ENCODE measurements around the gene NUP93.
A peak's percentile ranks its signal among the peaks of the same experiment; 100 is the strongest.

NUP93 gene

GRCh38 chr16:56690420-56691122 is 39.4 kb upstream of the NUP93 start:
- H3K9me3 ChIP-seq (ENCODE audit: severe bottlenecking): no peaks in the 10 kb centered on the region
- no peak for ATAC-seq (ENCODE audit: low read depth)
- no peak for TF ChIP-seq CTCF (IDR thresholded peaks at IDR 0.05; ENCODE audit: poor library complexity, severe bottlenecking)
- H3K4me1 ChIP-seq (ENCODE audit: insufficient read depth, poor library complexity, severe bottlenecking): peaks cover 25% of the 10 kb centered on the region
- peaks cover 14% of the 10 kb centered on the region for H3K36me3 ChIP-seq (ENCODE audit: low read depth)
- DNase-seq (ENCODE audit: low spot score): no peak
- H3K4me3 ChIP-seq (ENCODE audit: severe bottlenecking): no peak overlapping the region
- H3K27ac ChIP-seq (ENCODE audit: poor library complexity, severe bottlenecking): peak overlapping the region; percentile 74
- no peaks in the 10 kb centered on the region for H3K27me3 ChIP-seq (ENCODE audit: insufficient read depth, poor library complexity, severe bottlenecking)

- Histone ChIP-seq H3K4me3 (ENCODE audit: severe bottlenecking) (no peak overlapping the region), H3K27me3 (ENCODE audit: insufficient read depth, poor library complexity, severe bottlenecking) (no peaks in the 10 kb centered on the region), H3K4me1 (ENCODE audit: insufficient read depth, poor library complexity, severe bottlenecking) (peaks cover 25% of the 10 kb centered on the region), H3K36me3 (ENCODE audit: low read depth) (peaks cover under 1% of the 10 kb centered on the region; the same call in 1 of the 2 replicates), H3K9me3 (ENCODE audit: severe bottlenecking) (no peaks in the 10 kb centered on the region), H3K27ac (ENCODE audit: poor library complexity, severe bottlenecking) (peak overlapping the region; percentile 74)
- TF ChIP-seq CTCF (IDR thresholded peaks at IDR 0.05; ENCODE audit: poor library complexity, severe bottlenecking): no peak
- peak; percentile 96 for ATAC-seq (ENCODE audit: low read depth)
- DNase-seq (ENCODE audit: low spot score): peak; percentile 95
Observed at GRCh38 chr16:56691885-56692284, 38.0 kb upstream of the NUP93 start.

- DNase-seq (ENCODE audit: low spot score): no peak
- Histone ChIP-seq H3K27me3 (ENCODE audit: insufficient read depth, poor library complexity, severe bottlenecking) (no peaks in the 10 kb centered on the region), H3K4me1 (ENCODE audit: insufficient read depth, poor library complexity, severe bottlenecking) (peaks cover 20% of the 10 kb centered on the region), H3K36me3 (ENCODE audit: low read depth) (no peaks in the 10 kb centered on the region), H3K27ac (ENCODE audit: poor library complexity, severe bottlenecking) (no peak overlapping the region), H3K4me3 (ENCODE audit: severe bottlenecking) (no peak overlapping the region), H3K9me3 (ENCODE audit: severe bottlenecking) (no peaks in the 10 kb centered on the region)
- TF ChIP-seq CTCF (IDR thresholded peaks at IDR 0.05; ENCODE audit: poor library complexity, severe bottlenecking): no peak
- ATAC-seq (ENCODE audit: low read depth): no peak
Observed at GRCh38 chr16:56695246-56695645, 34.7 kb upstream of the NUP93 start.

GRCh38 chr16:56697456-56698155 is 32.3 kb upstream of the NUP93 start:
- H3K27me3 ChIP-seq (ENCODE audit: insufficient read depth, poor library complexity, severe bottlenecking): no peaks in the 10 kb centered on the region
- H3K9me3 ChIP-seq (ENCODE audit: severe bottlenecking): no peaks in the 10 kb centered on the region
- H3K27ac ChIP-seq (ENCODE audit: poor library complexity, severe bottlenecking): no peak overlapping the region
- DNase-seq (ENCODE audit: low spot score) (no peak), ATAC-seq (ENCODE audit: low read depth) (no peak)
- H3K4me3 ChIP-seq (ENCODE audit: severe bottlenecking): no peak overlapping the region
- H3K36me3 ChIP-seq (ENCODE audit: low read depth): no peaks in the 10 kb centered on the region
- TF ChIP-seq CTCF (IDR thresholded peaks at IDR 0.05; ENCODE audit: poor library complexity, severe bottlenecking): no peak
- H3K4me1 ChIP-seq (ENCODE audit: insufficient read depth, poor library complexity, severe bottlenecking): peaks cover 10% of the 10 kb centered on the region

- no peaks in the 10 kb centered on the region for H3K9me3 ChIP-seq (ENCODE audit: severe bottlenecking)
- ATAC-seq (ENCODE audit: low read depth) (no peak), DNase-seq (ENCODE audit: low spot score) (no peak)
- TF ChIP-seq CTCF (IDR thresholded peaks at IDR 0.05; ENCODE audit: poor library complexity, severe bottlenecking): no peak
- H3K4me1 ChIP-seq (ENCODE audit: insufficient read depth, poor library complexity, severe bottlenecking): peaks cover 8% of the 10 kb centered on the region
- H3K36me3 ChIP-seq (ENCODE audit: low read depth): no peaks in the 10 kb centered on the region
- peak overlapping the region; percentile 3 for H3K27ac ChIP-seq (ENCODE audit: poor library complexity, severe bottlenecking)
- no peaks in the 10 kb centered on the region for H3K27me3 ChIP-seq (ENCODE audit: insufficient read depth, poor library complexity, severe bottlenecking)
- H3K4me3 ChIP-seq (ENCODE audit: severe bottlenecking): no peak overlapping the region
Observed at GRCh38 chr16:56700195-56700594, 29.7 kb upstream of the NUP93 start.

All from RWPE2 (cell line).